ENCODE measurements around the gene TUT4. TPM values are rescaled to one million over a fixed set of nuclear protein-coding genes. Genes with fewer than 3 reads are reported as not detected.

The TUT4 gene
- total RNA-seq, 4 donors from 2014 or later: 56.9 to 232 (median 67.9) TPM

- peak; percentile 98 for DNase-seq (ENCODE audit: low spot score in 2 of 2)
- peak; percentile 42 for TF ChIP-seq CTCF (IDR thresholded peaks at IDR 0.05)
- TF ChIP-seq POLR2AphosphoS5 (IDR thresholded peaks at IDR 0.05): peak in 2 of 3 donors; percentile 84 to 97
- no peak for TF ChIP-seq EP300 (IDR thresholded peaks at IDR 0.05)
- TF ChIP-seq POLR2A (IDR thresholded peaks at IDR 0.05): peak in 1 of 2 donors; percentile 52
- Histone ChIP-seq H3K36me3 (peaks cover 19% of the 10 kb centered on the region), H3K4me3 (peak within 1 kb of the TSS; percentile 78), H3K27ac (peak within 1 kb of the TSS; percentile 91), H3K4me1 (peaks cover 27% of the 10 kb centered on the region), H3K9me3 (no peaks in the 10 kb centered on the region), H3K27me3 (no peaks in the 10 kb centered on the region)
- WGBS: under 1% methylated on average over 47 of the region's 57 CpGs
Observed at GRCh38 chr1:52404116-52404974, 148.5 kb downstream of the TUT4 start, which contains the start of the genes ORC1 and PRPF38A. ORC1 (minus strand) TSS chr1:52404423; CDS start chr1:52402223, 2,200 bp downstream. PRPF38A (plus strand) TSS chr1:52404602; CDS start chr1:52404750, 148 bp downstream.

GRCh38 chr1:52403566-52404115 lies 149.3 kb downstream of the TUT4 start:
- H3K4me1 ChIP-seq: peaks cover 27% of the 10 kb centered on the region
- peak overlapping the region; percentile 91 for H3K27ac ChIP-seq
- H3K27me3 ChIP-seq: no peaks in the 10 kb centered on the region
- H3K36me3 ChIP-seq: peaks cover 12% of the 10 kb centered on the region
- H3K9me3 ChIP-seq: no peaks in the 10 kb centered on the region
- TF ChIP-seq CTCF (IDR thresholded peaks at IDR 0.05) (no peak), EP300 (IDR thresholded peaks at IDR 0.05) (no peak), POLR2AphosphoS5 (IDR thresholded peaks at IDR 0.05) (no peak), POLR2A (IDR thresholded peaks at IDR 0.05) (no peak)
- DNase-seq (ENCODE audit: low spot score in 2 of 2): no peak
- WGBS: under 1% methylated on average over 11 of the region's 16 CpGs
- H3K4me3 ChIP-seq: peak overlapping the region; percentile 78

- DNase-seq (ENCODE audit: low spot score in 2 of 2): no peak
- TF ChIP-seq POLR2AphosphoS5 (IDR thresholded peaks at IDR 0.05) (no peak), CTCF (IDR thresholded peaks at IDR 0.05) (no peak), POLR2A (IDR thresholded peaks at IDR 0.05) (no peak), EP300 (IDR thresholded peaks at IDR 0.05) (no peak)
- H3K9me3 ChIP-seq: no peaks in the 10 kb centered on the region
- peaks cover 27% of the 10 kb centered on the region for H3K4me1 ChIP-seq
- H3K27me3 ChIP-seq: no peaks in the 10 kb centered on the region
- 78% methylated on average over 3 of the region's 3 CpGs for WGBS
- peaks cover 4% of the 10 kb centered on the region for H3K36me3 ChIP-seq
- H3K4me3 ChIP-seq: no peak overlapping the region
- no peak overlapping the region for H3K27ac ChIP-seq
Observed at GRCh38 chr1:52402860-52403240, 150.0 kb downstream of the TUT4 start.

- TF ChIP-seq CTCF (IDR thresholded peaks at IDR 0.05): no peak
- no peak for TF ChIP-seq EP300 (IDR thresholded peaks at IDR 0.05)
- no peak for TF ChIP-seq POLR2A (IDR thresholded peaks at IDR 0.05)
- no peak for TF ChIP-seq POLR2AphosphoS5 (IDR thresholded peaks at IDR 0.05)
- H3K36me3 ChIP-seq: no peaks in the 10 kb centered on the region
- no peak overlapping the region for H3K4me3 ChIP-seq
- WGBS: 93% methylated on average over 6 of the region's 6 CpGs
- DNase-seq (ENCODE audit: low spot score in 2 of 2): no peak
- no peaks in the 10 kb centered on the region for H3K27me3 ChIP-seq
- peaks cover 12% of the 10 kb centered on the region for H3K4me1 ChIP-seq
- H3K9me3 ChIP-seq: no peaks in the 10 kb centered on the region
- no peak overlapping the region for H3K27ac ChIP-seq
Observed at GRCh38 chr1:52400131-52400530, 152.8 kb downstream of the TUT4 start.

GRCh38 chr1:52399629-52400028 lies 153.3 kb downstream of the TUT4 start:
- no peaks in the 10 kb centered on the region for H3K36me3 ChIP-seq
- DNase-seq (ENCODE audit: low spot score in 2 of 2): no peak
- H3K27me3 ChIP-seq: no peaks in the 10 kb centered on the region
- peaks cover 10% of the 10 kb centered on the region for H3K4me1 ChIP-seq
- H3K27ac ChIP-seq: no peak overlapping the region
- no peak overlapping the region for H3K4me3 ChIP-seq
- TF ChIP-seq CTCF (IDR thresholded peaks at IDR 0.05) (no peak), EP300 (IDR thresholded peaks at IDR 0.05) (no peak), POLR2A (IDR thresholded peaks at IDR 0.05) (no peak), POLR2AphosphoS5 (IDR thresholded peaks at IDR 0.05) (no peak)
- 96% methylated on average over 3 of the region's 3 CpGs for WGBS
- no peaks in the 10 kb centered on the region for H3K9me3 ChIP-seq

Measured in suprapubic skin (tissue), 4 donors.